Measurements from ENCODE around the gene VIT.

DNA sequence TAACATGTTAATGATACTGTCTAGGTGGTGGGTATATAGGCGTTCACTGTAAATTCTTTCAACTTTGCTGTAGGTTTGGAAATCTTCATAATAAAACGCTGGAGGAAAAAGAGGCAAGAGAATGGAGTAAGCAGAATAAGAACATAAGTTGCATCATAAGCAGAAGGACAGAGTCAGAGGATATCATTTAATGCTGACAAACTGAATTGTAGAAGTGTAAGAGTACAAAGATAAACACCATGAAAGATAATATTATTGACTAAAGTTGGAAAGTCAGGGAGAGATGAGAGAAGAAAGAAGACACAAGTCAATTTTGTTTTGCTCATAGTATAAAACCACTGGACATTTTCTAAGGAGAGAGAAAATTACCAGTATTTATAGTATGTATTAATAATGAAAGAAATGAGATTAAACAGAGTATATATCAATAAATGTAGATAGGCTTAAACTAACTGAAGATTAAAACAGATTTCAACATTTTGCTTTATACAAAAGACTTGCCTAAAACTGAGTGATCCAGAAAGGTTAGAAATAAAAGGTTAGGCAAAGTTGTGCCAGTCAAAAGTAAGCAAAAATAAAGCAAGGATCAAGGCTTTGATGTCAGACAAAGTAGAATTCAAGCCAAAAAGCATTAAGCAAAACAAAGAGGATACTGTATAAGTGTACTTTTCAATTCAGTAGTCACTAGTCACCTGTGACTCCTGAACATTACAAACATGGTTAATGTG is 42.4 kb upstream of the VIT start:
- TF ChIP-seq, protein P1, sequence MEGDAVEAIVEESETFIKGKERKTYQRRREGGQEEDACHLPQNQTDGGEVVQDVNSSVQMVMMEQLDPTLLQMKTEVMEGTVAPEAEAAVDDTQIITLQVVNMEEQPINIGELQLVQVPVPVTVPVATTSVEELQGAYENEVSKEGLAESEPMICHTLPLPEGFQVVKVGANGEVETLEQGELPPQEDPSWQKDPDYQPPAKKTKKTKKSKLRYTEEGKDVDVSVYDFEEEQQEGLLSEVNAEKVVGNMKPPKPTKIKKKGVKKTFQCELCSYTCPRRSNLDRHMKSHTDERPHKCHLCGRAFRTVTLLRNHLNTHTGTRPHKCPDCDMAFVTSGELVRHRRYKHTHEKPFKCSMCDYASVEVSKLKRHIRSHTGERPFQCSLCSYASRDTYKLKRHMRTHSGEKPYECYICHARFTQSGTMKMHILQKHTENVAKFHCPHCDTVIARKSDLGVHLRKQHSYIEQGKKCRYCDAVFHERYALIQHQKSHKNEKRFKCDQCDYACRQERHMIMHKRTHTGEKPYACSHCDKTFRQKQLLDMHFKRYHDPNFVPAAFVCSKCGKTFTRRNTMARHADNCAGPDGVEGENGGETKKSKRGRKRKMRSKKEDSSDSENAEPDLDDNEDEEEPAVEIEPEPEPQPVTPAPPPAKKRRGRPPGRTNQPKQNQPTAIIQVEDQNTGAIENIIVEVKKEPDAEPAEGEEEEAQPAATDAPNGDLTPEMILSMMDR (conservative IDR thresholded peaks at IDR 0.05), result no peak
- TF ChIP-seq EZH2 (IDR thresholded peaks at IDR 0.05; ENCODE audit: low read depth), result no peak
